NT2/D1 (cell line): Measurements from ENCODE around the gene WNT10A.

Experiments
- DNase-seq: peaks from one replicate; pipeline ENCODE4 v3.0.0-alpha.2; 2011; ENCODE audit warnings: low read depth, low spot score
- H3K27me3 ChIP-seq: 2 replicates; pipeline ENCODE4 v1.6.0; 2011; ENCODE audit warnings: mild to moderate bottlenecking; ENCODE audit not compliant: insufficient read length, insufficient read depth
- H3K36me3 ChIP-seq: 2 replicates; pipeline ENCODE4 v1.6.1; 2011; ENCODE audit warnings: mild to moderate bottlenecking, low read length, mixed read lengths; ENCODE audit not compliant: insufficient read depth, insufficient read length
- H3K4me1 ChIP-seq: 2 replicates; pipeline ENCODE4 v1.5.1; 2011; ENCODE audit not compliant: insufficient read depth, insufficient read length
- H3K4me3 ChIP-seq: 2 replicates; pipeline ENCODE4 v1.5.1; 2011; ENCODE audit warnings: low read depth; ENCODE audit not compliant: insufficient read length
- H3K9ac ChIP-seq: 2 replicates; pipeline ENCODE4 v1.6.0; 2011; ENCODE audit warnings: low read depth; ENCODE audit not compliant: insufficient read length
- H3K9me3 ChIP-seq: 2 replicates; pipeline ENCODE4 v1.5.1; 2011; ENCODE audit warnings: mild to moderate bottlenecking, low read length; ENCODE audit not compliant: insufficient read depth
- SUZ12 ChIP-seq: IDR thresholded peaks from 2 replicates; pipeline ENCODE4 v1.6.1; 2011; ENCODE audit not compliant: insufficient read length, insufficient read depth; ENCODE audit errors: extremely low read depth
- YY1 ChIP-seq: IDR thresholded peaks from 2 replicates; pipeline ENCODE4 v1.6.1; 2011; ENCODE audit not compliant: insufficient read length, insufficient read depth
- ZNF274 ChIP-seq: IDR thresholded peaks from 2 replicates; pipeline ENCODE4 v1.6.1; 2011; ENCODE audit warnings: mild to moderate bottlenecking, low read depth, low read length

The WNT10A gene

GRCh38 chr2:218895759-218896500, 15.3 kb downstream of the WNT10A start:
- Histone ChIP-seq H3K9ac (peak overlapping the region; percentile 53), H3K27me3 (peaks cover 95% of the 10 kb centered on the region), H3K4me1 (peaks cover 30% of the 10 kb centered on the region)

GRCh38 chr2:218896501-218897393, 16.1 kb downstream of the WNT10A start:
- peak overlapping the region; percentile 53 for H3K9ac ChIP-seq
- peaks cover 7% of the 10 kb centered on the region; the same call in 1 of the 2 replicates for H3K9me3 ChIP-seq
- DNase-seq = no peak
- H3K27me3 ChIP-seq = peaks cover 95% of the 10 kb centered on the region
- peaks cover 26% of the 10 kb centered on the region for H3K4me1 ChIP-seq
- H3K36me3 ChIP-seq = no peaks in the 10 kb centered on the region
- TF ChIP-seq SUZ12 (no peak), ZNF274 (no peak), YY1 (no peak)
- peak overlapping the region; percentile 24 for H3K4me3 ChIP-seq

More at GRCh38 chr2:218895759-218896500, 15.3 kb downstream of the WNT10A start:
- no peak for TF ChIP-seq SUZ12
- no peak for TF ChIP-seq YY1
- TF ChIP-seq ZNF274 = no peak
- no peaks in the 10 kb centered on the region for H3K36me3 ChIP-seq
- DNase-seq = no peak
- peaks cover 4% of the 10 kb centered on the region; the same call in 1 of the 2 replicates for H3K9me3 ChIP-seq
- H3K4me3 ChIP-seq = no peak overlapping the region

- peak overlapping the region; percentile 24 for H3K4me3 ChIP-seq
These were observed 16.9 kb downstream of the WNT10A start for GRCh38 chr2:218897394-218898108.

GRCh38 chr2:218898109-218898878, 17.6 kb downstream of the WNT10A start:
- H3K27me3 ChIP-seq = peaks cover 83% of the 10 kb centered on the region
- peaks cover 17% of the 10 kb centered on the region for H3K4me1 ChIP-seq
- no peaks in the 10 kb centered on the region for H3K36me3 ChIP-seq
- no peak overlapping the region for H3K9ac ChIP-seq
- no peak for DNase-seq
- TF ChIP-seq SUZ12 = peak; percentile 13
- no peak for TF ChIP-seq YY1
- H3K9me3 ChIP-seq = peaks cover 7% of the 10 kb centered on the region; the same call in 1 of the 2 replicates
- peak overlapping the region; percentile 18 for H3K4me3 ChIP-seq

More at GRCh38 chr2:218897394-218898108, 16.9 kb downstream of the WNT10A start:
- DNase-seq = no peak
- H3K36me3 ChIP-seq = no peaks in the 10 kb centered on the region
- H3K9me3 ChIP-seq = peaks cover 7% of the 10 kb centered on the region; the same call in 1 of the 2 replicates
- peaks cover 91% of the 10 kb centered on the region for H3K27me3 ChIP-seq
- peak overlapping the region; percentile 53 for H3K9ac ChIP-seq
- peaks cover 22% of the 10 kb centered on the region for H3K4me1 ChIP-seq
- TF ChIP-seq ZNF274 = no peak
- no peak for TF ChIP-seq SUZ12
- no peak for TF ChIP-seq YY1

GRCh38 chr2:218899147-218899546, 18.5 kb downstream of the WNT10A start:
- peaks cover 17% of the 10 kb centered on the region for H3K4me1 ChIP-seq
- TF ChIP-seq ZNF274 (no peak), SUZ12 (no peak), YY1 (no peak)
- peaks cover 79% of the 10 kb centered on the region for H3K27me3 ChIP-seq
- H3K36me3 ChIP-seq = no peaks in the 10 kb centered on the region
- no peak overlapping the region for H3K9ac ChIP-seq
- DNase-seq = no peak
- peaks cover 7% of the 10 kb centered on the region; the same call in 1 of the 2 replicates for H3K9me3 ChIP-seq
- no peak overlapping the region for H3K4me3 ChIP-seq

GRCh38 chr2:218902427-218902826, 21.8 kb downstream of the WNT10A start:
- TF ChIP-seq SUZ12 = no peak
- no peak for TF ChIP-seq ZNF274
- TF ChIP-seq YY1 = no peak
- H3K4me1 ChIP-seq = peaks cover 2% of the 10 kb centered on the region
- no peak for DNase-seq
- H3K4me3 ChIP-seq = no peak overlapping the region
- H3K27me3 ChIP-seq = peaks cover 63% of the 10 kb centered on the region
- H3K36me3 ChIP-seq = no peaks in the 10 kb centered on the region
- no peak overlapping the region for H3K9ac ChIP-seq
- H3K9me3 ChIP-seq = peaks cover 7% of the 10 kb centered on the region; the same call in 1 of the 2 replicates
